ENCODE data around the gene STYX.

The STYX gene

GRCh38 chr14:52730709-52731111 lies 744 bp downstream of the STYX start:
- no peak for TF ChIP-seq CTCF (IDR thresholded peaks at IDR 0.05)
- peak overlapping the region; percentile 99 for H3K4me3 Mint-ChIP-seq
- H3K4me1 Mint-ChIP-seq, result peaks cover 32% of the 10 kb centered on the region
- H3K36me3 Mint-ChIP-seq (ENCODE audit: low read depth), result peaks cover 63% of the 10 kb centered on the region
- no peak for DNase-seq
- H3K9me3 Mint-ChIP-seq, result peaks cover 19% of the 10 kb centered on the region
- peak overlapping the region; percentile 98 for H3K27ac Mint-ChIP-seq
- H3K27me3 Mint-ChIP-seq (ENCODE audit: low read depth, poor library complexity), result no peaks in the 10 kb centered on the region

- no peak overlapping the region for H3K4me3 Mint-ChIP-seq
- no peaks in the 10 kb centered on the region for H3K27me3 Mint-ChIP-seq (ENCODE audit: low read depth, poor library complexity)
- no peak for DNase-seq
- TF ChIP-seq CTCF (IDR thresholded peaks at IDR 0.05), result no peak
- no peak overlapping the region for H3K27ac Mint-ChIP-seq
- peaks cover 19% of the 10 kb centered on the region for H3K9me3 Mint-ChIP-seq
- H3K4me1 Mint-ChIP-seq, result peaks cover 39% of the 10 kb centered on the region
- H3K36me3 Mint-ChIP-seq (ENCODE audit: low read depth), result peaks cover 62% of the 10 kb centered on the region
These were observed 3.9 kb downstream of the STYX start for GRCh38 chr14:52733824-52734223.

GRCh38 chr14:52735921-52736489 lies 6.0 kb downstream of the STYX start:
- TF ChIP-seq CTCF (IDR thresholded peaks at IDR 0.05), result no peak
- peak overlapping the region; percentile 57 for H3K27ac Mint-ChIP-seq
- peaks cover 27% of the 10 kb centered on the region for H3K4me1 Mint-ChIP-seq
- H3K9me3 Mint-ChIP-seq, result peaks cover 19% of the 10 kb centered on the region
- peaks cover 70% of the 10 kb centered on the region for H3K36me3 Mint-ChIP-seq (ENCODE audit: low read depth)
- no peak for DNase-seq
- H3K27me3 Mint-ChIP-seq (ENCODE audit: low read depth, poor library complexity), result no peaks in the 10 kb centered on the region
- H3K4me3 Mint-ChIP-seq, result no peak overlapping the region

- peaks cover 70% of the 10 kb centered on the region for H3K36me3 Mint-ChIP-seq (ENCODE audit: low read depth)
- DNase-seq, result no peak
- TF ChIP-seq CTCF (IDR thresholded peaks at IDR 0.05), result no peak
- no peak overlapping the region for H3K27ac Mint-ChIP-seq
- peaks cover 18% of the 10 kb centered on the region for H3K4me1 Mint-ChIP-seq
- H3K4me3 Mint-ChIP-seq, result no peak overlapping the region
- no peaks in the 10 kb centered on the region for H3K27me3 Mint-ChIP-seq (ENCODE audit: low read depth, poor library complexity)
- H3K9me3 Mint-ChIP-seq, result peaks cover 11% of the 10 kb centered on the region
These were observed 8.4 kb downstream of the STYX start for GRCh38 chr14:52738409-52738808.

- Mint-ChIP-seq H3K4me1 (peaks cover 6% of the 10 kb centered on the region), H3K36me3 (ENCODE audit: low read depth) (peaks cover 64% of the 10 kb centered on the region), H3K27ac (no peak overlapping the region), H3K9me3 (no peaks in the 10 kb centered on the region), H3K27me3 (ENCODE audit: low read depth, poor library complexity) (peaks cover 2% of the 10 kb centered on the region), H3K4me3 (no peak overlapping the region)
- no peak for DNase-seq
- no peak for TF ChIP-seq CTCF (IDR thresholded peaks at IDR 0.05)
These were observed 10.8 kb downstream of the STYX start for GRCh38 chr14:52740751-52741150.

- Mint-ChIP-seq H3K36me3 (ENCODE audit: low read depth) (peaks cover 66% of the 10 kb centered on the region), H3K27ac (no peak overlapping the region), H3K4me3 (no peak overlapping the region), H3K9me3 (no peaks in the 10 kb centered on the region), H3K4me1 (no peaks in the 10 kb centered on the region), H3K27me3 (ENCODE audit: low read depth, poor library complexity) (peaks cover 2% of the 10 kb centered on the region)
- no peak for DNase-seq
- TF ChIP-seq CTCF (IDR thresholded peaks at IDR 0.05), result no peak
These were observed 11.9 kb downstream of the STYX start for GRCh38 chr14:52741865-52742264.

Measured in nephron progenitor cell (in vitro differentiated cells).